HG02884 (cell line): ENCODE data around the gene SMIM11.
"Not testable (repeated sequence)": the region's sequence is repeated elsewhere in the genome, so short reads cannot be mapped to it uniquely, and the experiment has no call there.

Experiments used
- ATAC-seq: cut with Tn5 transposase; IDR thresholded peaks from one replicate; pipeline ENCODE4 v1.9.1; 2021; ENCODE audit warnings: mild to moderate bottlenecking, moderate library complexity; ENCODE audit not compliant: unreplicated experiment

Gene SMIM11

DNA sequence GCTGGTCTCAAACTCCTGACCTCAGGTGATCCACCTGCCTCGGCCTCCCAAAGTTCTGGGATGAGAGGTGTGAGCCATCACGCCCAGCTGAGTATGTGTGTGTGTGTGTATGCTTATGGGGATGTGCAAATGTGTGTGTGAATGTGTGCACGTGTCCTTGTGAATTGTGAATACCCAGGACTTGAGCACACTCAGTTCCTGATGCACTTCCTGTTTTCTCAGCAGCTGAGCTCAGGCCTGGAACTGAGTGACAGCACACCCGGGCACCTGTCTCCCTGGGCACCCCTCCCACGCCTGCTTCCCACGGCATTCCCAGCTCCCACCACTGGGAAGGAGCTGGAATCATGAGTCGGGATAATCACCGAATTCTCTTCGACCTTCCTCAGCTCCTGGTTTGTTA is 32.0 kb downstream of the SMIM11 start:
- ATAC-seq = not testable (repeated sequence)

DNA sequence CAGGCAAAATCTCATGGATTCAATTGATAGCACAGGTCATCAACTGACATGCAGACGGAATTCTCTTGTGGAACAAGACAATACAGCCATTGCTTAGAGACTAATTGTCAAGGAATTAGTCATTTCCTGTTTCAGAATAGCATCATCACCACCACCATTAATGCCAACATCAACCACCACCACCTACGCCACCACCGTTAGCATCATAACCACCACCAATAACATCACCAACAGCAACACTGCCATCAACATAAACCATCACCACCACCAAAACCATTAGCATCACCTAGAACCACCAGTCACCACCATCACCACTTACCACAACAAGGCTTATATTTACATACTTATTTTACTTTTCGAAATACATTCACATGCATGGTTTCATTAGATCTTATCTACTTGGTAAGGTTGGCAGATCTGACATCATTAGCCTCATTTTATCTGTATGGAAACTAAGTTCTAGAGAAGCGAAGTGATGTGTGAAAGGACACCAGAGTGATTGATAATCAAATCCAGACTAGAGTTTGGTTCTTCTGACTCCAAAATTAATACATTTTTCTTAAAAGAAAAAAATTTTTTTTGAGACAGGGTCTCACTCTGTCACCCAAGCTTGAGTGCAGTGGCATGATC is 42.3 kb downstream of the SMIM11 start:
- not testable (repeated sequence) for ATAC-seq

DNA sequence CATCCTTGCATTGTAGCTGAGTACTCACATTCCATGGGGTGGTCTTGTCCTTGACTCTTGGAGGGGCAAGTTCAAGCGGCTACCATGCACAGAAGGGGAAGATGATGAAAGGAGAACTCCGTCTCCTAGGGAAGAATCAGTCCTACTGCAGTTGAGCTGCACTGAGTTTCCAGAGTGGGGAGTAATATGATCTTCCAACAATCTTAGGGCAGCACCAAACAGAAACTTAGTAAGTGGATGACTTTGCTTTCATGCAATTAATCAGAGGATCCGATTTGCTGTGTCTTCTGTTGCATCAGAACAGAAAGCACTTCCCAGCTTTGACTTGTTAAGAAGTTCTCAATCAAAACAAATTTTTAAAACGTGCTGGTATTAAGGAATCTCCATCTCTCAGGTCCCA is 48.5 kb downstream of the SMIM11 start, which contains the start of gene SMIM34:
SMIM34 (minus strand) TSS at position 147 of the 400 bp plus-strand sequence; CDS start at position 35, 112 bp downstream.
- not testable (repeated sequence) for ATAC-seq

DNA sequence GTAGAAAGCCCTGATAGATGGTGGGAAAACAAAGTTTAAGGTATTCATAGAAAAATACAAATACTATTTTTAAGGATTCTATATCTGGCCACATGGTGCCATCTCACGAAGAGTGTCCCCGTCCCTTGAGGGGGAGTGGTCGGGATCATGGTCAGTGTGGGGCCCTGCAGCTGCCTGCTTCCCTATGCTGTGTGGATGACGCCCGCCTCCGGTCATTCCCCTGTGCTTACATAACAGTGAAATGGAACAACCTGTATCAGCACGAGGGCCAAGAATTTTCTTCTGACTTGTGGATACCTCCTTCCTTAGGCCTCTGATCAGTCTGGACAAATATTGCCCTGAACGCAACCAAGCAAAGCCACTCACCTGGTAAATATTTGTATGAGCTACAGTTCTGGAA is 52.0 kb downstream of the SMIM11 start:
- not testable (repeated sequence) for ATAC-seq

DNA sequence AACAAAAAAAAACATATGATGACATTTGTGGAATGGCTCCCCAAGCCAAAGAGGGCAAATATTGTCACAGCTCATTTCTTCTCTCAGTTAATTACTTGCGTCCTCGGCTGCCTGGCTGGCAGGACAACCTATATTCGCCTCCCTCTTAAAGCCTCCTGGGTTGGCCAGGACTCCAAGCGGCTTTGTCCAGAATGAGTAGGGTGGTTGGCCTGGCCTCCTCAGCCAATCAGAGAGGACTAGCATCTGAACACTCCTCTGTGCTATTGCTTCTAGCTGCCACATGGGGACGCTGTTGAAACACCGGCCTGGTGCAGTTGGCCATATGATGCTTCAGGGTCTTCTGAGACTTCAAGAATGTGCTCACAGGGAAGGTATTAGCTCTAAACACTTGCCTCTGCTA is 53.1 kb downstream of the SMIM11 start:
- ATAC-seq = not testable (repeated sequence)

DNA sequence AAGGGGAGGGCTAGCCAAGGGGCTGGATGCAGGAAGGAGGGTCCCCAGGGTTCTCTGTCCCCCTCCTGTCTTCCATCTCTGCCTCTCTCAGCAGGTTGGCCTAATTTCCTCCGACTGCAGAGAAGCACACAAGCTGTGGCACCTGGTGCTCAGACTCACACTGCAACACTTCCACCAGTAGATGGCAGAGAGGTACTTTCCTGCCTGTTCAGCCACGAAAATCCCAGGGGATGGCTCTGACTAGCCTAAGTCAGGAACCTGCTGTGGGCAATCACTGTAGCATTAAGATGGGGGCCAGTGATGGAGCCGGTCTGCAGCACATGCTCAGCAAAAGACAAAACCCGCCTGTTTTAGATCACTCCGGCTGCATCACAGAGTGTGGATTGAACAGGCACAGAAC is 54.4 kb downstream of the SMIM11 start:
- not testable (repeated sequence) for ATAC-seq
